Nephron progenitor cell (in vitro differentiated cells): Measurements from ENCODE around the gene AKAP17A.

Experiments
- DNase-seq: peaks from one replicate; pipeline ENCODE4 v3.0.0; 2021
- H3K27ac Mint-ChIP-seq: 2 replicates; pipeline ENCODE4 v1.8.0; 2021; ENCODE audit warnings: mild to moderate bottlenecking, moderate library complexity, mixed read lengths
- H3K27me3 Mint-ChIP-seq: 2 replicates; pipeline ENCODE4 v1.8.0; 2021; ENCODE audit warnings: mild to moderate bottlenecking, low read depth, mixed read lengths; ENCODE audit not compliant: poor library complexity
- H3K36me3 Mint-ChIP-seq: 2 replicates; pipeline ENCODE4 v1.8.0; 2021; ENCODE audit warnings: low read depth, mixed read lengths
- H3K4me1 Mint-ChIP-seq: 2 replicates; pipeline ENCODE4 v1.8.0; 2021; ENCODE audit warnings: mixed read lengths
- H3K4me3 Mint-ChIP-seq: 2 replicates; pipeline ENCODE4 v1.8.0; 2021; ENCODE audit warnings: mild to moderate bottlenecking, moderate library complexity, mixed read lengths
- H3K9me3 Mint-ChIP-seq: 2 replicates; pipeline ENCODE4 v1.8.0; 2021; ENCODE audit warnings: mild to moderate bottlenecking, moderate library complexity, mixed read lengths
- TF ChIP-seq, protein P1 (sequence below): fragments of 200-600 bp; sonication (generic); IDR thresholded peaks from 2 replicates; pipeline ENCODE4 v1.5.0; 2021; ENCODE audit warnings: antibody characterized with exemption

Gene AKAP17A

GRCh38 chrX:1591102-1591862, at the start of gene AKAP17A:
TSS of gene AKAP17A (plus strand) at chrX:1591604. CDS start at chrX:1593463, 1,859 bp downstream.
- TF ChIP-seq, protein P1, sequence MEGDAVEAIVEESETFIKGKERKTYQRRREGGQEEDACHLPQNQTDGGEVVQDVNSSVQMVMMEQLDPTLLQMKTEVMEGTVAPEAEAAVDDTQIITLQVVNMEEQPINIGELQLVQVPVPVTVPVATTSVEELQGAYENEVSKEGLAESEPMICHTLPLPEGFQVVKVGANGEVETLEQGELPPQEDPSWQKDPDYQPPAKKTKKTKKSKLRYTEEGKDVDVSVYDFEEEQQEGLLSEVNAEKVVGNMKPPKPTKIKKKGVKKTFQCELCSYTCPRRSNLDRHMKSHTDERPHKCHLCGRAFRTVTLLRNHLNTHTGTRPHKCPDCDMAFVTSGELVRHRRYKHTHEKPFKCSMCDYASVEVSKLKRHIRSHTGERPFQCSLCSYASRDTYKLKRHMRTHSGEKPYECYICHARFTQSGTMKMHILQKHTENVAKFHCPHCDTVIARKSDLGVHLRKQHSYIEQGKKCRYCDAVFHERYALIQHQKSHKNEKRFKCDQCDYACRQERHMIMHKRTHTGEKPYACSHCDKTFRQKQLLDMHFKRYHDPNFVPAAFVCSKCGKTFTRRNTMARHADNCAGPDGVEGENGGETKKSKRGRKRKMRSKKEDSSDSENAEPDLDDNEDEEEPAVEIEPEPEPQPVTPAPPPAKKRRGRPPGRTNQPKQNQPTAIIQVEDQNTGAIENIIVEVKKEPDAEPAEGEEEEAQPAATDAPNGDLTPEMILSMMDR, result no peak
- peaks cover 23% of the 10 kb centered on the region for H3K36me3 Mint-ChIP-seq
- H3K4me3 Mint-ChIP-seq, result peak within 1 kb of the TSS; percentile 94
- no peaks in the 10 kb centered on the region for H3K9me3 Mint-ChIP-seq
- H3K4me1 Mint-ChIP-seq, result peaks cover 14% of the 10 kb centered on the region
- H3K27ac Mint-ChIP-seq, result peak within 1 kb of the TSS; percentile 83
- DNase-seq, result peak; percentile 98
- peaks cover 4% of the 10 kb centered on the region for H3K27me3 Mint-ChIP-seq

GRCh38 chrX:1542994-1543725, 48.2 kb upstream of the AKAP17A start:
- Mint-ChIP-seq H3K36me3 (no peaks in the 10 kb centered on the region), H3K27ac (no peak overlapping the region), H3K27me3 (peaks cover 2% of the 10 kb centered on the region), H3K4me3 (no peak overlapping the region), H3K9me3 (peaks cover 3% of the 10 kb centered on the region), H3K4me1 (no peaks in the 10 kb centered on the region)
- DNase-seq, result no peak
- TF ChIP-seq, protein P1, result no peak

DNA sequence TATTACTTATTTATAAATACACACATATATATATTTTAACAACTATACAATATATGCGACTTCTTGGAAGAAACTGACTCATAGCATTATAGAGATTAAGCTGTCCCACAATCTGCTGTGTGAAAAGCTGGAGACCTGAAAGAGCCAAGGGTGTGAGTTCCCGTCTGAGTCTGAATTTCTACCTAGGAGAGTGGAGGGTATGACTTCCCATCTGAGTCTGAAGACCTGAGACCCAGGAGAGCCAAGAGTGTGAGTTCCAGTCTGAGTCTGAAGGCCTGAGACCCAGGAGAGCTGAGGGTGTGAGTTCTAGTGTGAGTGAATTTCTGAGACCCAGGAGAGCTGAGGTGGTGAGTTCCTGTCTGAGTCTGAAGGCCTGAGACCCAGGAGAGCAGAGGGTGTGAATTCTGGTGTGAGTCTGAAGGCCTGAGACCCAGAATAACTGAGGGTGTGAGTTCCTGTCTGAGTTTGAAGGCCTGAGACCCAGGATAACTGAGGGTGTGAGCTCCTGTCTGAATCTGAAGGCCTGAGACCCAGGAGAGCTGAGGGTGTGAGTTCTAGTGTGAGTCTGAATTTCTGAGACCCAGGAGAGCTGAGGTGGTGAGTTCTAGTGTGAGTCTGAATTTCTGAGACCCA, 45.5 kb upstream of the AKAP17A start:
- peaks cover 6% of the 10 kb centered on the region for H3K9me3 Mint-ChIP-seq
- H3K4me3 Mint-ChIP-seq, result no peak overlapping the region
- H3K36me3 Mint-ChIP-seq, result no peaks in the 10 kb centered on the region
- TF ChIP-seq, protein P1, result no peak
- H3K27ac Mint-ChIP-seq, result peak overlapping the region; percentile 60
- H3K27me3 Mint-ChIP-seq, result peaks cover 5% of the 10 kb centered on the region
- no peak for DNase-seq
- H3K4me1 Mint-ChIP-seq, result no peaks in the 10 kb centered on the region

GRCh38 chrX:1546691-1547251, 44.6 kb upstream of the AKAP17A start:
- peak overlapping the region; percentile 40 for H3K27ac Mint-ChIP-seq
- peaks cover 5% of the 10 kb centered on the region for H3K27me3 Mint-ChIP-seq
- no peak for DNase-seq

DNA sequence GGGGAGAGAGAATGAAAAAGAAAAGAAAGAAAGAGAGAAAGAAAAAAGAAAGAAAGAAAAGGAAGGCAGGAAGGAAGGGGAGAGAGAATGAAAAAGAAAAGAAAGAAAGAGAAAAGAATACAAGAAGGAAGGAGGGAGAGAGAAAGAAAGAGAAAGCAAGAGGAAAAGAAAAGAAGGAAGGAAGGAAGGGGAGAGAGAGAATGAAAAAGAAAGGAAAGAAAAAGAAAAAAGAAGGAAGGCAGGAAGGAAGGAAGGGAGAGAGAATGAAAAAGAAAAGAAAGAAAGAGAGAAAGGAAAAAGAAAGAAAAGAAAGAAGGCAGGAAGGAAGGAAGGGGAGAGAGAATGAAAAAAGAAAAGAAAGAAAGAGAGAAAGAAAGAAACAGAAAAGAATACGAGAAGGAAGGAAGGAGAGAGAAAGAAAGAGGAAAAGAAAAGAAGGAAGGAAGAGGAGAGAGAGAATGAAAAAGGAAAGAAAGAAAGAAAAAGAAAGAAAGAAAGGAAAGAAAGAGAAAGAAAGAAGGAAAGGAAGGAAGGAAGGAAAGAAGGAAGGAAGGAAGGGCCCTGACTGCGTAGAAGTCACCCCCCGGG, 39.4 kb upstream of the AKAP17A start:
- Mint-ChIP-seq H3K4me1 (no peaks in the 10 kb centered on the region), H3K36me3 (no peaks in the 10 kb centered on the region), H3K4me3 (no peak overlapping the region), H3K9me3 (peaks cover 29% of the 10 kb centered on the region), H3K27me3 (peaks cover 10% of the 10 kb centered on the region), H3K27ac (peak overlapping the region; percentile 10)
- DNase-seq, result no peak
- TF ChIP-seq, protein P1, result no peak

More at GRCh38 chrX:1546691-1547251, 44.6 kb upstream of the AKAP17A start:
- Mint-ChIP-seq H3K9me3 (peaks cover 9% of the 10 kb centered on the region), H3K36me3 (no peaks in the 10 kb centered on the region), H3K4me3 (no peak overlapping the region), H3K4me1 (no peaks in the 10 kb centered on the region)
- TF ChIP-seq, protein P1, result no peak
